Upper lobe of right lung (tissue), 1 donor: ENCODE data around the gene PRSS38. TPM values are rescaled to one million over a fixed set of nuclear protein-coding genes. Genes with fewer than 3 reads are reported as not detected.

ENCODE experiments used
- ATAC-seq: fragments of 200-7000 bp; cut with Tn5 transposase; one replicate; pipeline ENCODE4 v1.9.1; 2020; ENCODE audit warnings: mild to moderate bottlenecking, moderate library complexity
- DNase-seq: peaks from one replicate; pipeline ENCODE4 v3.0.0-alpha.2; 2020
- H3K27ac ChIP-seq: fragments of 200-600 bp; one replicate; pipeline ENCODE4 v1.8.0; 2022
- H3K27me3 ChIP-seq: fragments of 200-600 bp; one replicate; pipeline ENCODE4 v1.8.0; 2022; ENCODE audit warnings: mild to moderate bottlenecking
- H3K36me3 ChIP-seq: fragments of 200-600 bp; one replicate; pipeline ENCODE4 v1.8.0; 2022
- H3K4me1 ChIP-seq: fragments of 200-600 bp; one replicate; pipeline ENCODE4 v1.8.0; 2022
- H3K4me3 ChIP-seq: fragments of 200-600 bp; one replicate; pipeline ENCODE4 v1.8.0; 2022; ENCODE audit warnings: mild to moderate bottlenecking
- H3K9me3 ChIP-seq: fragments of 200-600 bp; one replicate; pipeline ENCODE4 v1.8.0; 2022
- CTCF ChIP-seq: fragments of 200-600 bp; IDR thresholded peaks from one replicate; pipeline ENCODE4 v1.8.0; 2022; ENCODE audit warnings: antibody characterized with exemption
- intact Hi-C: fragments of 100-400 bp; cut with DNase I; formaldehyde crosslinking; loops from one replicate; pipeline ENCODE4 v1.11.0; 2022
- total RNA-seq: library from RNA; stranded (reverse); fragmentation: NEBNext Ultra II Directional; extraction: Animal tissue kit (Norgen Biotek cat#: 25700); gene quantifications from one replicate; pipeline ENCODE4 v1.2.1, GENCODE V29; 2021
- donor health status: DM: no; HTN: yes; CAD: no; lungs with severe emphysema.

PRSS38 gene
- total RNA-seq, 1 donor from 2014 or later: not detected

- ATAC-seq: peak; percentile 57
Observed at GRCh38 chr1:227780101-227781044, 35.1 kb upstream of the PRSS38 start.

GRCh38 chr1:227781314-227781930 is 34.1 kb upstream of the PRSS38 start:
- Histone ChIP-seq H3K4me3 (no peak overlapping the region), H3K4me1 (peaks cover 3% of the 10 kb centered on the region), H3K9me3 (no peaks in the 10 kb centered on the region), H3K27me3 (no peaks in the 10 kb centered on the region), H3K36me3 (peaks cover 9% of the 10 kb centered on the region), H3K27ac (no peak overlapping the region)
- no peak for ATAC-seq
- no peak for DNase-seq
- TF ChIP-seq CTCF: no peak
- intact Hi-C loops: no loop called here

More at GRCh38 chr1:227780101-227781044, 35.1 kb upstream of the PRSS38 start:
- H3K36me3 ChIP-seq: peaks cover 14% of the 10 kb centered on the region
- DNase-seq: peak; percentile 51
- H3K4me3 ChIP-seq: no peak overlapping the region
- intact Hi-C loops: no loop called here
- H3K4me1 ChIP-seq: no peaks in the 10 kb centered on the region
- no peaks in the 10 kb centered on the region for H3K27me3 ChIP-seq
- no peak for TF ChIP-seq CTCF
- H3K27ac ChIP-seq: no peak overlapping the region
- no peaks in the 10 kb centered on the region for H3K9me3 ChIP-seq

GRCh38 chr1:227782226-227782625 is 33.2 kb upstream of the PRSS38 start:
- intact Hi-C loops: no loop called here
- TF ChIP-seq CTCF: no peak
- Histone ChIP-seq H3K27ac (no peak overlapping the region), H3K9me3 (no peaks in the 10 kb centered on the region), H3K36me3 (peaks cover 9% of the 10 kb centered on the region), H3K27me3 (no peaks in the 10 kb centered on the region), H3K4me1 (peaks cover 11% of the 10 kb centered on the region), H3K4me3 (no peak overlapping the region)
- DNase-seq: no peak
- ATAC-seq: no peak

GRCh38 chr1:227785094-227785804 is 30.2 kb upstream of the PRSS38 start:
- no peak overlapping the region for H3K4me3 ChIP-seq
- DNase-seq (no peak), ATAC-seq (no peak)
- H3K9me3 ChIP-seq: no peaks in the 10 kb centered on the region
- TF ChIP-seq CTCF: no peak
- no peak overlapping the region for H3K27ac ChIP-seq
- H3K27me3 ChIP-seq: no peaks in the 10 kb centered on the region
- peaks cover 13% of the 10 kb centered on the region for H3K4me1 ChIP-seq
- H3K36me3 ChIP-seq: peaks cover 9% of the 10 kb centered on the region
- intact Hi-C loops: no loop called here

- Histone ChIP-seq H3K36me3 (peaks cover 2% of the 10 kb centered on the region), H3K4me1 (peaks cover 13% of the 10 kb centered on the region), H3K27me3 (no peaks in the 10 kb centered on the region), H3K27ac (no peak overlapping the region), H3K4me3 (no peak overlapping the region), H3K9me3 (no peaks in the 10 kb centered on the region)
- intact Hi-C loops: no loop called here
- no peak for TF ChIP-seq CTCF
- no peak for DNase-seq
- no peak for ATAC-seq
Observed at GRCh38 chr1:227785805-227786671, 29.4 kb upstream of the PRSS38 start.
